WERI-Rb-1 (cell line): Measurements from ENCODE around the gene VGLL2.

ENCODE experiments used
- DNase-seq: peaks from one replicate; pipeline ENCODE4 v3.0.0-alpha.2; 2020
- H3K27ac ChIP-seq: fragments of 250-450 bp; sonication (Bioruptor Pico); 2 replicates; pipeline ENCODE4 v1.5.1; 2020; ENCODE audit warnings: mild to moderate bottlenecking, moderate library complexity
- H3K27me3 ChIP-seq: fragments of 250-450 bp; sonication (Bioruptor Pico); 2 replicates; pipeline ENCODE4 v1.5.1; 2021; ENCODE audit warnings: mild to moderate bottlenecking, low read depth, moderate library complexity; ENCODE audit not compliant: insufficient read depth, severe bottlenecking
- H3K36me3 ChIP-seq: fragments of 250-450 bp; sonication (Bioruptor Pico); 2 replicates; pipeline ENCODE4 v1.5.1; 2020; ENCODE audit warnings: mild to moderate bottlenecking, moderate library complexity
- H3K4me3 ChIP-seq: 2 replicates; pipeline ENCODE4 v1.5.1; 2011; ENCODE audit warnings: low read depth, mild to moderate bottlenecking, control low read depth, low read length
- H3K9me3 ChIP-seq: fragments of 250-450 bp; sonication (Bioruptor Pico); 2 replicates; pipeline ENCODE4 v1.5.1; 2021; ENCODE audit warnings: mild to moderate bottlenecking, moderate library complexity; ENCODE audit not compliant: severe bottlenecking
- TF ChIP-seq, protein P1 (sequence below): IDR thresholded peaks from 2 replicates; pipeline ENCODE4 v1.5.1; 2011; ENCODE audit warnings: low read depth, mild to moderate bottlenecking, control low read depth, inconsistent platforms, low read length

VGLL2 gene

DNA sequence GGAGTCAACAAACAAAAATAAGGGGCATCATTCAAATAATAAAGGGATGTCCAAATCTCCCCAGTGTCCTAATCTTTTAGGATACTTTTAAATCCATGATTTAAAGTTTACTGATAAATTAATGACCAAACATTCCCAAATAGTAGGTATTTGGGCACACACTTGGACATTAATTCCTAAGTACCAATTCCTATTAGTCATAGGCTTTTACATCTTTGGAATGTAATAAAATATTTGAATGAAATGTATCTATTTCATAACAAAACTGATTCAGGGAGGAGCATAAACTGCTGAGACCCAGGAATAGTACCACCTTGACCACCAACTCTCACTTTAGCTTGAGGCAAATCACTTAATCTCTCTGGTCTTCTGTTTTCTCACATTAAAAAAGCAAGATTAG is 44.3 kb downstream of the VGLL2 start:
- no peaks in the 10 kb centered on the region for H3K9me3 ChIP-seq
- H3K4me3 ChIP-seq, result no peak overlapping the region
- no peak for DNase-seq
- H3K27ac ChIP-seq, result no peak overlapping the region
- no peaks in the 10 kb centered on the region for H3K36me3 ChIP-seq
- TF ChIP-seq, protein P1, sequence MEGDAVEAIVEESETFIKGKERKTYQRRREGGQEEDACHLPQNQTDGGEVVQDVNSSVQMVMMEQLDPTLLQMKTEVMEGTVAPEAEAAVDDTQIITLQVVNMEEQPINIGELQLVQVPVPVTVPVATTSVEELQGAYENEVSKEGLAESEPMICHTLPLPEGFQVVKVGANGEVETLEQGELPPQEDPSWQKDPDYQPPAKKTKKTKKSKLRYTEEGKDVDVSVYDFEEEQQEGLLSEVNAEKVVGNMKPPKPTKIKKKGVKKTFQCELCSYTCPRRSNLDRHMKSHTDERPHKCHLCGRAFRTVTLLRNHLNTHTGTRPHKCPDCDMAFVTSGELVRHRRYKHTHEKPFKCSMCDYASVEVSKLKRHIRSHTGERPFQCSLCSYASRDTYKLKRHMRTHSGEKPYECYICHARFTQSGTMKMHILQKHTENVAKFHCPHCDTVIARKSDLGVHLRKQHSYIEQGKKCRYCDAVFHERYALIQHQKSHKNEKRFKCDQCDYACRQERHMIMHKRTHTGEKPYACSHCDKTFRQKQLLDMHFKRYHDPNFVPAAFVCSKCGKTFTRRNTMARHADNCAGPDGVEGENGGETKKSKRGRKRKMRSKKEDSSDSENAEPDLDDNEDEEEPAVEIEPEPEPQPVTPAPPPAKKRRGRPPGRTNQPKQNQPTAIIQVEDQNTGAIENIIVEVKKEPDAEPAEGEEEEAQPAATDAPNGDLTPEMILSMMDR, result no peak
- H3K27me3 ChIP-seq, result no peaks in the 10 kb centered on the region

DNA sequence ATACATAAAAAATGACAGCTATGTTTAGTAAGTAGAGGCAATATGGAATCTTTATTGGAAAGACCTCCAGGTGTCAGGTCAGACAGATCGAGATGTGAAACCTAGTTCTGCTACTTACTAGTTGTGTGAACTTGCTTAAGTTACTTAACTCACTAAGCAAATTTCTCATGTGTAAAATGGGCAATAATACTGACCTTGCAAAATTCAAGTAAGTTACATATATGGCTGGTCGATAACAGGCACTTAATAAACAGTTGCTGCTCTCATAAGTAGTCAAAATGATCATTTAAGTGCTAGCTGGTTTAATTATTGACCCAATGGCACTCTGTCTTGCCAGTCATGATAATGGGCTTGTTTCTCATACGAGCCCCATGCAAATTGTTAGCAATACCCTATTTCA is 46.0 kb downstream of the VGLL2 start:
- H3K9me3 ChIP-seq, result no peaks in the 10 kb centered on the region
- H3K27ac ChIP-seq, result no peak overlapping the region
- no peaks in the 10 kb centered on the region for H3K36me3 ChIP-seq
- no peaks in the 10 kb centered on the region for H3K27me3 ChIP-seq
- H3K4me3 ChIP-seq, result no peak overlapping the region
- TF ChIP-seq, protein P1, result no peak
- DNase-seq, result no peak

DNA sequence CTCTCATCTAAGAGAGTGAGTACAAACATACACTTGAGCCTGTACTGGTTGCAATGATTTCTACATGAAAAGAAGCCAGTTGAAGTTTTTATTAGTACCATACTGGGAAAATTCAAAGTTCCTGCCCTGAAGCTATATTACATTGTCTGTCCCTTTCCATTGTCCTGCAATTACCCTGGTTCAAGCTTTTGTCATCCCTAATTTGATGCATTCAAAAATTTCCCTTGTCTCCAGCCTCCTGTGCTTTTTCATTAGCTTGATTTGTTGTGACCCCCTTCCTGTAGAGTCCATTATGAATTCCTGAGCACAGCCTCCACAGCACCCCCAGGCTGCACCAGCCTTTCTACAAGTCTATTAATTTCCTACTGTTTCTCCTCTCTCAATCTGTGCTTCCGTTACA is 46.4 kb downstream of the VGLL2 start:
- Histone ChIP-seq H3K4me3 (no peak overlapping the region), H3K9me3 (no peaks in the 10 kb centered on the region), H3K27me3 (no peaks in the 10 kb centered on the region), H3K36me3 (no peaks in the 10 kb centered on the region), H3K27ac (no peak overlapping the region)
- TF ChIP-seq, protein P1, result no peak
- DNase-seq, result no peak

DNA sequence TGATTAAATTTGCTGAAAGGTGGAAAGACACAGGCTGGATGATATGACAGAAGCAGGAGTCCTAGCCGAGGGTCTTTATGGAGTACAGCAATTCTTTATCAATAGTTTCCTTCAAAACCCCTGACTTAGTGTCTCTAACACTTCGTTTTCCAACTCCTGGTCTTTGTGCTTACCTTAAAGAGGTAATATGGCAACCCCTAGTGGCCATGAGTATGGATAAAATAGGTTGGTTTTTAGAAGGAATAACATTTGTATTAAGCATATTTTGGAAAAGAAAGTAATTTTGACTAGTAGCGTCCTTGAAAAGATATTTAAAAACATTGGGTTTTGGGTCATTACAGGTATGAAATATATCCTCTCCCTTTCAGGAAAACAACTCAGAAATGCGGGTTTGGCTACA is 51.9 kb downstream of the VGLL2 start:
- Histone ChIP-seq H3K4me3 (no peak overlapping the region), H3K36me3 (no peaks in the 10 kb centered on the region), H3K27ac (no peak overlapping the region), H3K9me3 (no peaks in the 10 kb centered on the region), H3K27me3 (no peaks in the 10 kb centered on the region)
- TF ChIP-seq, protein P1, result 0 out of 2 replicates have a peak, but pooled peaks have one; percentile 14
- no peak for DNase-seq
